Activated CD8-positive, alpha-beta T cell treated with anti-CD3 and anti-CD28 coated beads, Interleukin-2, amount 10 ng/mL, durations not matched to agents 7 days and 5 days (primary cell): Measurements from ENCODE around the gene NKX2-1. TPM values are rescaled to one million over a fixed set of nuclear protein-coding genes. Genes with fewer than 3 reads are reported as not detected.

Source experiments
- ATAC-seq: fragments of 150-1000 bp; cut with Tn5 transposase; one replicate; pipeline ENCODE4 v1.10.0; 2021; ENCODE audit warnings: moderate library complexity
- CTCF ChIA-PET: fragments of 350-600 bp; sonication (Branson Sonifier 250); formaldehyde crosslinking; loops from one replicate; lab custom pipeline; 2021; ENCODE audit warnings: antibody characterized with exemption; lab: Charles Lee
- POLR2A ChIA-PET: fragments of 350-600 bp; sonication (Branson Sonifier 250); formaldehyde crosslinking; loops from one replicate; lab custom pipeline; 2021; ENCODE audit warnings: antibody characterized with exemption; lab: Charles Lee
- DNase-seq: peaks from one replicate; pipeline ENCODE4 v3.0.0-alpha.2; 2020
- H3K27ac Mint-ChIP-seq: one replicate; pipeline ENCODE4 v1.8.0; 2021; ENCODE audit warnings: mild to moderate bottlenecking, mixed read lengths
- H3K27me3 Mint-ChIP-seq: one replicate; pipeline ENCODE4 v1.8.0; 2021; ENCODE audit warnings: low read depth, mixed read lengths
- H3K36me3 Mint-ChIP-seq: one replicate; pipeline ENCODE4 v1.8.0; 2021; ENCODE audit warnings: low read depth, mixed read lengths
- H3K4me1 Mint-ChIP-seq: one replicate; pipeline ENCODE4 v1.8.0; 2021; ENCODE audit warnings: low read depth, mixed read lengths
- H3K4me3 Mint-ChIP-seq: one replicate; pipeline ENCODE4 v1.8.0; 2021; ENCODE audit warnings: mild to moderate bottlenecking, mixed read lengths
- H3K9me3 Mint-ChIP-seq: one replicate; pipeline ENCODE4 v1.8.0; 2022; ENCODE audit warnings: mixed read lengths; ENCODE audit not compliant: insufficient read depth
- total RNA-seq, 2 experiments: library from RNA; stranded (reverse); gene quantifications; one replicate each; pipeline ENCODE4 v1.2.3, GENCODE V29; 2021

The NKX2-1 gene
- total RNA-seq, 2 experiments from 2014 or later, result not detected

DNA sequence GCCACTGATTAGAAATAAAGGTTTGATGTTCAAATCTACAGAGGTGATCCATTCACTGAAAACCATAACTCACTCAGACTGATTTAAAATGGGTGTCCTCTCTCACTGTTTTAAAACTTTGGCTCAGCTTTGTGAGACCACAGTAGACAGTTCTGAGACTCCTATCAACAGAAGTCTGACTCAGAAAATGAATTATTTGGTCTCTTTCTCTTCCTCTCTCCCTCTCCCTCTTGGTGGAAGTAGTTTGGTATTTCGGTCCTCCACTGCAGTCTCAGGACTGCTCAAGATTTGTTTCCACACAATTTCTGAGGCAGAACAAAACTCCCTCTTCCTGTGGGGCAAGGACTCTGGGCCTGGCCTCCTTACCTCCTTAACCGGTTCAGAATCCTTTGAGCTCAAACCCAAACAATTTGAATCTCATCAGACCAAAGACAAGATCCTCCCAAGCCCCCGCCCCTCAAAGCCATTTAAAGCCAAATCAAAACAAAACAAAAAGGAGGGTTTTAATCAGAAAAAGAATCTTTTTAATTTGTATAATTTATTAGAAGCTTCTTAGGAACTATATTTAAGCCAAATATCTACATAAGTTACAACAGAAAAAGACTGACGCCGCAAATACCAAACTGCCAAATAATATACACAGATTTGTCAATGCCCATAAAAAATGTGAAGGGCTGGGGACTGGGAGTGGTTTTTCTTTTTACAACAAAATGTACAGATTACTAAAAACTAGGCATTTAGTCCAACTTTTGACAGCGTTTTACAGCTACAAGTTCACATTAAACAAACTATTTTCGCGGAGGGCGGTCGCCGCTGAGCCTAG lies 3.9 kb downstream of the NKX2-1 start:
- Mint-ChIP-seq H3K27ac (no peak overlapping the region), H3K27me3 (peaks cover 66% of the 10 kb centered on the region)

DNA sequence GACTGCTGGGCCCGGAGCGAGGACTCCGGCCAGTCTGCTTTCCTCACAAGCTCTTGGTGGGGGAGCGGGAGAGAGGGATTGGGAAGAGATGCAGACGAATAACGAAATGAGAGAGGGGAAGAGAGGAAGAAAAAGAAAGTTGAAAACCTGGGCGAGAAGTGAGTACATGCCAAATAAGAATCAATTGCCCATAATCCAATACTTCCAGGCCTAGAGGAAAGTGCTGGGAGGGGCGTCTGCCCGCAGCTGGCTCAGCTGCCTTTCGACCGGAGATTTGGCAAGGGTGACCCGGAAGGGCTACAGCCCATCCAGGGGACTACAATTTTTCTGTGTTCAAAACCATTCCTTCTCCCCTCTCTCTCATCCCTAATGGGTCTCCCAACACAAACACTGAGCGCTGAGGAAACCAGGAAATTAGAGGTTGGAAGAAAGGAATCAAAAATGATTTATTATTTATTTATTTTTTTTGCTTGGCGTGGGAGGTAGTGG lies 4.9 kb downstream of the NKX2-1 start:
- POLR2A ChIA-PET, result no interaction called here
- H3K27me3 Mint-ChIP-seq, result peaks cover 69% of the 10 kb centered on the region
- CTCF ChIA-PET, result interaction anchor here (2.0 kb wide), 1 partner anchor 10 kb away, joined by 4 read pairs; no protein-coding TSS in a partner anchor
- ATAC-seq (no peak), DNase-seq (no peak)
- H3K27ac Mint-ChIP-seq, result no peak overlapping the region
- H3K4me3 Mint-ChIP-seq, result no peak overlapping the region
- H3K9me3 Mint-ChIP-seq, result no peaks in the 10 kb centered on the region
- peaks cover 6% of the 10 kb centered on the region for H3K4me1 Mint-ChIP-seq
- peaks cover 2% of the 10 kb centered on the region for H3K36me3 Mint-ChIP-seq

More for the DNA sequence above, 3.9 kb downstream of the NKX2-1 start:
- Mint-ChIP-seq H3K4me3 (no peak overlapping the region), H3K4me1 (peaks cover 6% of the 10 kb centered on the region), H3K9me3 (no peaks in the 10 kb centered on the region), H3K36me3 (peaks cover 2% of the 10 kb centered on the region)
- no peak for ATAC-seq
- POLR2A ChIA-PET, result no interaction called here
- CTCF ChIA-PET, result interaction anchor here (1.1 kb wide), 1 partner anchor 10 kb away, joined by 3 read pairs; no protein-coding TSS in a partner anchor
- no peak for DNase-seq

DNA sequence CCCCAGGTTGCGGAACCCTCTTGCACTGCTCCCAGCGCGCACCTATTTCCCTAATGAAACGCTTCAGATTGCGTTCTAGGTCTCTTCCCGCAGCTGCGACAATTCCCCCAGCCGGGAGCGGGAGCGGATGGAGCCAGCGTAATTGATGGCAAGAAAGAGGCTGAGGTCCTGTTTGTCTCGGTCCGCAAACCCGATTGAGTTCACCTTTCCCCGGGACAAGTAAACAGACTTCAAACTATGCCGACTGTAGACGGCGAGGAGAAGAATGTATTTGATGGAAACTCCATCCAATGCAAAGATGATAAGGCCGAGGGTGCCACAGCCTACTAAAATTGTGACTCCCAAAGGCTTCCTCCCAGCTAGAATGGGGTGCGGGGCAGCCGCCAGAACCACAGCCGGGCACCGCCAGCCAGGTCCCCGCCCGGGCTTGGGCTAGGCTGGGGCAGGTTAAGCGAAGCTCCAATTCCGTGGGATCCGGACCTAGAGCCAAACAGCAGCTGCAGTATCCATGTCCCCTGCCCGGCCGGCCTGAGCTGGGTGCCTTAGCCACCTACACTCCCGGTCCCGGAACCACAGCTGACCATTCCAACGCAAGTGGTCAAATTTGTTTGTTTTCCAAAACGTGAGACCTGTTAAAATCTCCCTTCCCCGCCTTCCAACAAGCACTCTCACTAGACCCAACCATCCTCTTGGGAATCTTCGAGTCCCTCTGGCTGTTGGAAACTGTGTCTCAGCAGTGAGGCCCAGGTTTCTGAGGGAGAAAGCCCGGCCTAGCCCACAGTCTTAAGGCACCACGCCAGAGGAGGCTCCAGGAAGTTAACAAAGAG lies 5.5 kb downstream of the NKX2-1 start:
- DNase-seq, result no peak
- CTCF ChIA-PET, result interaction anchor here (2.0 kb wide), 1 partner anchor 11 kb away, joined by 4 read pairs; no protein-coding TSS in a partner anchor

DNA sequence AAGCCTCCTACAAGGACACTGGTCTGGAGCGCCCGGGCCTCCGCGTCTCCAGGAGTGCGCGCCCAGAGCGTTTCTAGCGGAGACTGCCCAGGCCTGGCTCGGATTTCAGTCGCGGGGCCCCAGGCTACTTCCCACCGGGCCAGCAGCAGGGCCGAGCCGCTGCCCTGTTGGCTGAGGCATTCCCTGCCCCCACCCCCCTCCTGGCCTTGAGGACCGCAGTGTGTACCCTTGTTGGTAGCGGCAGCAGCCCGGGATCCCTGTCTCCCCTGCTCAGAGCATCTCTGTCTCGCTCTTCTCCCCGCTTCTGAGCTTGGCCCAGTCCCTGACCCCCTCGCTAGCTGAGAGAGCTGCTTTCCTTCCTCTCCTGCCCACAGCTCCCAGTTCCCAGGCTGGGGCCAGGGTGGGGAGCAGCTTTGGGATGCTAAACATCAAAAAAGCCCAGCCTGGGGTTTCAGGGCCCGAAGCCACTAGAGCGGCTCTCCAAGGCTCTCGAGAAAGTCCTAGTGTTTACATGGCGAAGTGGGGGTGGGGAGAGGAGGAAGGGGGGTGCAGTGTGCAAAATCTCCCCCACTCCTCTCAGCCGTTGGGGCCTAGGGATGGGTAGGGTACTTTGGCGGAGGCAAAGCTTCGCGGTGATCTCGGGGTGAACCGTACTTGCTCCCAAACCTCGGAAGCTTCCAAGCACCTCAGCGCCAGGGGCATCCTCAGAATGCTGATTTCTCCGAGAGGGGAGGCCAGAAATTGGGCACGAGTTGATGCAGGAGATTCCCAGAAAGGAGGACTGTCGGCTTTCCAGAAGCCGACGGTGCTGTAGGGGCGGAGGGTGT lies 6.4 kb downstream of the NKX2-1 start:
- H3K36me3 Mint-ChIP-seq, result peaks cover 2% of the 10 kb centered on the region
- POLR2A ChIA-PET, result no interaction called here
- no peak for DNase-seq
- no peak overlapping the region for H3K4me3 Mint-ChIP-seq
- H3K27me3 Mint-ChIP-seq, result peaks cover 76% of the 10 kb centered on the region
- H3K4me1 Mint-ChIP-seq, result no peaks in the 10 kb centered on the region
- no peak overlapping the region for H3K27ac Mint-ChIP-seq
- no peak for ATAC-seq
- peaks cover 4% of the 10 kb centered on the region for H3K9me3 Mint-ChIP-seq
- CTCF ChIA-PET, result interaction anchor here (2.0 kb wide), 1 partner anchor 11 kb away, joined by 4 read pairs; no protein-coding TSS in a partner anchor

More for the DNA sequence above, 5.5 kb downstream of the NKX2-1 start:
- POLR2A ChIA-PET, result no interaction called here
- no peak for ATAC-seq
- Mint-ChIP-seq H3K27ac (no peak overlapping the region), H3K9me3 (no peaks in the 10 kb centered on the region), H3K36me3 (peaks cover 2% of the 10 kb centered on the region), H3K27me3 (peaks cover 72% of the 10 kb centered on the region), H3K4me3 (no peak overlapping the region), H3K4me1 (peaks cover 4% of the 10 kb centered on the region)

DNA sequence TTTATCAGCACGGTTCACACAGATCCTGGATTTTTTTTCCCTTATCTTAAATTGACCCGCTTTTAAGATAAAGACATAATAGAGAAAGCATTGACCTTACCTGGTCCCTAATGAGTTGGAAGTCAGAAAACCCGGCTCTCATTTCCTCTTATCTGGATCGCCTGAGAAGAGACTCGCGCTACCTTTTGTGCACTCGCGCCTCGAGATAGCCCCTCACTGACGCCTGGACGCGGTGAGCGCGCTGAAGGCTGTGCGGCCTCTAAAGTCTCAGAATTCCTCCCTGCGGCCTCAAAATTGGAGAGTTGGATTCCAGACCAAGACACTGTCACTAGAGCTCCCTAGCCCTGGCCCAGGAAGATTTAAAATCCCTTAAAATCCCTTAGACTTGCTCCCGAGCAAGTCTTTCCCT lies 7.0 kb downstream of the NKX2-1 start:
- no peak overlapping the region for H3K27ac Mint-ChIP-seq
- H3K9me3 Mint-ChIP-seq, result peaks cover 4% of the 10 kb centered on the region
- peaks cover 2% of the 10 kb centered on the region for H3K36me3 Mint-ChIP-seq
- ChIA-PET CTCF (interaction anchor here (1.0 to 2.0 kb wide), 2 partner anchors 12 to 75 kb away, joined by 3 to 4 read pairs; no protein-coding TSS in a partner anchor), POLR2A (no interaction called here)
- ATAC-seq, result no peak
- peaks cover 78% of the 10 kb centered on the region for H3K27me3 Mint-ChIP-seq
- DNase-seq, result no peak
- no peak overlapping the region for H3K4me3 Mint-ChIP-seq
- no peaks in the 10 kb centered on the region for H3K4me1 Mint-ChIP-seq

DNA sequence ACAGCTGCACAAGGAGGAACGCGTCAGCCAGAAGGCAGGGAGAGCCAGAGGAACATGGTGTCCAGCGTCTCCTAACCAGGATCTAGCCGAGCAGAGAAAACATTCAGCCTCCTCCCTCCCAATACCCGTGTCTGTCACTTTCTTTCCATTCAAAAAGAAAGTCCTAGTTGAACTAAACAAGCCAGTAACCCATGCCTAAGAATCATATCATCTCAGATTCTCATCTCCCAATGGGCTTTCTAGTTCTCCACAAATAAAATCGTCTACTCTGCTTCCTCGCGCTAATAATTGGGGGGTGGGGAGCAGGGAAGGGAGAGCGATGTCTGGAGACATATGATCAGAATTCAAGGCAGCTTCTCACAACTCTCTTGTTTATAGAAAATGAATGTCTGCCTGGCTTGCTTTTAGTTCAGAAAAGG lies 7.4 kb downstream of the NKX2-1 start:
- DNase-seq, result no peak
- Mint-ChIP-seq H3K4me3 (no peak overlapping the region), H3K27me3 (peaks cover 82% of the 10 kb centered on the region), H3K4me1 (no peaks in the 10 kb centered on the region), H3K36me3 (peaks cover 5% of the 10 kb centered on the region), H3K27ac (no peak overlapping the region), H3K9me3 (peaks cover 4% of the 10 kb centered on the region)
- no peak for ATAC-seq
- POLR2A ChIA-PET, result no interaction called here
- CTCF ChIA-PET, result interaction anchor here (1.0 kb wide), 1 partner anchor 76 kb away, joined by 3 read pairs; no protein-coding TSS in a partner anchor

DNA sequence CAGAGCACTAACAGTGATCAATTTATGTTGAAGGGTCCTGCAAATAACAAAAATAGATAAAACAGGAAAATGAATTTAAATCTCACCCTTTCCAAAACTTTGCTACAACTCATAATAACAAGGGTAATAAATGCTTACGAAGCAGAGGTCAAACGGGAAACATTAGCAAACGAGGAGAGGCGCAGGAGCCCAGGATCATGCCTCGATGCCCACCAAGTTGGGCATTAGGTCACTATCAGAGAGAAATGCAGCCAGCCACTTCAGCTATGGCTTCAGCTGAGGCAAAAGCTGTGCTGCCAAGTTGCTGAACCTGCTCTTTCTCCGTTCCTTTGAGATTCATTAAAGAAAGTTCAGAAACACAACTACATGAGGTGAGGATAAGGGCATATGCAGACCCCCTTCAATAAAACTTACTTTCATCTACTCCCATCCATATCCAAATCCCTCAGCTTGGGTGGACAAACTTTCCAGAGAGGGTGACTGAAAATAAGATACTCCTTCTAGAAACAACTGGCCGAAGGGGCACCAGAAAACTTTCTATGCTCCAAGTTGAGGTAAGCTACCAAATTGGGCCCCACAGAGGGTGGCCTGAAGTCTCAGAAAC lies 7.9 kb downstream of the NKX2-1 start:
- DNase-seq, result no peak
- H3K27ac Mint-ChIP-seq, result no peak overlapping the region
- ChIA-PET POLR2A (no interaction called here), CTCF (interaction anchor here (1.0 kb wide), 1 partner anchor 76 kb away, joined by 3 read pairs; no protein-coding TSS in a partner anchor)
- no peak for ATAC-seq
- peaks cover 4% of the 10 kb centered on the region for H3K9me3 Mint-ChIP-seq
- H3K27me3 Mint-ChIP-seq, result peaks cover 85% of the 10 kb centered on the region
- H3K4me3 Mint-ChIP-seq, result no peak overlapping the region
- peaks cover 5% of the 10 kb centered on the region for H3K36me3 Mint-ChIP-seq
- H3K4me1 Mint-ChIP-seq, result no peaks in the 10 kb centered on the region

DNA sequence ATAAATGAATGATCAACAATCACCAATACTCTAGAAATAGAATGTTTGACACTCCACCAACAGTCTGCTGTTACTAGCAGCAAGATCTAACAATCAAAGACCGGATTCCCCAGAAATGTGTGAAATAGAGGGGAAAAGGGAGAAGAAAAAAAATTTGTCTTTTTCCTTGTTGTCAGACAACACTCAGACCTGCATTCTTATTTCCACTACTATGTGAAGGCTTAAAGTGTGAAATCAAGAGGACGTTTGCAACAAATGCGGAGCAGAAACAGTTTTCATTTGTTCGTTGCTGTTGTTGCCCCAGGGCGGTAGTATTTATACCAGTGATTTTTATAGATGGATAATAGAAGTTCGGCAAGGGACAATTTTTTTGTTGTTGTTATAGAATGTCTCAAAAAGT lies 9.2 kb downstream of the NKX2-1 start:
- ChIA-PET CTCF (no interaction called here), POLR2A (no interaction called here)
- Mint-ChIP-seq H3K36me3 (peaks cover 4% of the 10 kb centered on the region), H3K27me3 (peaks cover 85% of the 10 kb centered on the region), H3K27ac (no peak overlapping the region), H3K9me3 (peaks cover 4% of the 10 kb centered on the region), H3K4me1 (no peaks in the 10 kb centered on the region), H3K4me3 (no peak overlapping the region)
- ATAC-seq (no peak), DNase-seq (no peak)

DNA sequence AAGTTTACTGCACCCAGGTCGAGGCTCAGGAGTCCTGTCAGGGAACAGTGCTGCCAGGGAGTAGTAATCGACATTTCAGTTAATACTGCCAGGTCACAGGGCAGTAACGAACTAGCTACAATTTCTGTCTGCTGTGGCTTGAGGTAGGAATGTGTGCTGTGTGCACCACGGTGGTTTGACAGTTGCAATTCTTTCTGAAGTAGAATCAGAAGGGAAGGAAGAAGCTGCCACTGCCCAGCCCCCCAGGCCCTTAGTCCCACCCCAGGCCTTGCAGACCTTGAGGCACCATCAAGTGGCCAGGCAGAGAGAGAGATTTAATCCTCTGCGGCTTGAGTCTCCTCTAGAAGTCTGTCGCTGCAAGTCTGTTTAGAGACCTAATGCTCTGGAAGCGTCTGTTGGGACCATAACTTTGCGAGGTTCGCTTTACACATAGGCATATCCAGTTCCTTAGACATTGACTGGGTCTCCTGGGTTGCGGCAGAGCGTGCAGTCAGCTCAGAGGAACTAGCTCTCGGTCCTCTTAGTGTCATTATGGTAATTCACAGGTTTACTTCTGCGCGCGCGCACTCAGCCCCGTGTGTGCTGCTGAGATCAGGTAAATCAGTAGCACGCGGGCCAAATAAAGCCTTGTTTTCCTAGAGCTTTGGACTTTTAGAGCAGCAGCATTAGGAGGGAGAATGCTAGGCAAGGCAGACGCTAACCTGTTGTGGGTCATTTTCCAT lies 9.8 kb downstream of the NKX2-1 start:
- Mint-ChIP-seq H3K9me3 (peaks cover 4% of the 10 kb centered on the region), H3K27me3 (peaks cover 80% of the 10 kb centered on the region)
- CTCF ChIA-PET, result no interaction called here

DNA sequence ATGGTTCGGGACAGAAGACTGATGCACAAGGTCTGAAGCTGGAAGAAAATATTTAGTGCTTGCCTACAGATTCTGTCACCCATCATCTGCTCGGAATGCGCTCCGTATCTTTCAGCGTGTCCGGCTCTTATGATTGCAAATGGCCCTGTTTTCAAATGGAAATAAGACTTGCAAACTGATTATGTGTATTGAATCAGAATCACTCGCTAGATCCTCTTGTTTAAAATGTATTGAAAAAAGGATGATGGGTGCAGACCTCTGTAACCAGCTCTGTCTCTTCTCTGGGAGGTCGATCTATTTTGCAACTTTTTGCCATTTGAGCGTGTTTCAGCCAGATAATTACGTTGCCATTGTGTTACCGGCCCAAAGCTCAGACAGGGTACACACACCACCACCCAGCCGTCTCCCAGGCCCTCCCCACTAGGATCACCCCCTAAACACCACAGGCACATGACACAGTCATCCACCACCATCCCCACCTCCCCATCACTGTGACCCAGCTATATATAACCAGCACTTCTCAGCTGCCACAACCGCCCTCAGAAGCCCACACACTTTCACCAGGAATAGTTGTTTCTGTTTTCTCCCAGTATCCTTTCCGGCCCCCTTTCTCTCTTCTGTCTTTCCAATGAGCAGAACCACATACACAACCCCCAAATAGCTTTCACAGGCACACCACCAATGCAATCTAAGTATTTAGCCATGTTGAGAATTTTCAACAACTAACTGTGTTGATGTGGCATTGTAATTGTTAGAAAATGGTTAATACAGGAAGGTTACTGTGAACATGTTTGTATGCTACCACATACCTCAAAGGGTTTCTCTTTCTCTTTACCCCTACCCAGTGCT lies 10.7 kb downstream of the NKX2-1 start:
- ATAC-seq, result no peak
- Mint-ChIP-seq H3K4me3 (no peak overlapping the region), H3K9me3 (peaks cover 11% of the 10 kb centered on the region), H3K27me3 (peaks cover 80% of the 10 kb centered on the region), H3K36me3 (peaks cover 7% of the 10 kb centered on the region), H3K4me1 (no peaks in the 10 kb centered on the region), H3K27ac (no peak overlapping the region)
- ChIA-PET POLR2A (no interaction called here), CTCF (interaction anchor here (0.7 kb wide), 1 partner anchor 16 kb away, joined by 3 read pairs; no protein-coding TSS in a partner anchor)
- no peak for DNase-seq

More for the DNA sequence above, 9.8 kb downstream of the NKX2-1 start:
- Mint-ChIP-seq H3K4me3 (no peak overlapping the region), H3K36me3 (peaks cover 4% of the 10 kb centered on the region), H3K4me1 (no peaks in the 10 kb centered on the region), H3K27ac (no peak overlapping the region)
- POLR2A ChIA-PET, result no interaction called here
- ATAC-seq (no peak), DNase-seq (no peak)
